Measurements from ENCODE around the gene AKIRIN1.
A peak's percentile ranks its signal among the peaks of the same experiment; 100 is the strongest.

The AKIRIN1 gene

GRCh38 chr1:38992412-38993111 is 1.5 kb downstream of the AKIRIN1 start:
- Mint-ChIP-seq H3K9me3 (no peaks in the 10 kb centered on the region), H3K36me3 (ENCODE audit: low read depth) (peaks cover 37% of the 10 kb centered on the region), H3K4me1 (peaks cover 55% of the 10 kb centered on the region), H3K27me3 (ENCODE audit: low read depth, poor library complexity) (no peaks in the 10 kb centered on the region), H3K4me3 (peak overlapping the region; percentile 95), H3K27ac (peak overlapping the region; percentile 11)
- DNase-seq = no peak
- no peak for TF ChIP-seq CTCF (IDR thresholded peaks at IDR 0.05)

- Mint-ChIP-seq H3K27me3 (ENCODE audit: low read depth, poor library complexity) (no peaks in the 10 kb centered on the region), H3K9me3 (no peaks in the 10 kb centered on the region), H3K36me3 (ENCODE audit: low read depth) (peaks cover 50% of the 10 kb centered on the region), H3K4me1 (peaks cover 59% of the 10 kb centered on the region), H3K4me3 (no peak overlapping the region), H3K27ac (no peak overlapping the region)
- TF ChIP-seq CTCF (IDR thresholded peaks at IDR 0.05) = no peak
- DNase-seq = no peak
Measured at GRCh38 chr1:38994196-38994595, 3.1 kb downstream of the AKIRIN1 start.

- DNase-seq = no peak
- Mint-ChIP-seq H3K27ac (peak overlapping the region; percentile 76), H3K27me3 (ENCODE audit: low read depth, poor library complexity) (no peaks in the 10 kb centered on the region), H3K4me3 (peak overlapping the region; percentile 16), H3K4me1 (peaks cover 41% of the 10 kb centered on the region), H3K36me3 (ENCODE audit: low read depth) (peaks cover 74% of the 10 kb centered on the region), H3K9me3 (no peaks in the 10 kb centered on the region)
- no peak for TF ChIP-seq CTCF (IDR thresholded peaks at IDR 0.05)
Measured at GRCh38 chr1:38997034-38997900, 6.2 kb downstream of the AKIRIN1 start.

GRCh38 chr1:38997901-38998190 is 6.8 kb downstream of the AKIRIN1 start:
- Mint-ChIP-seq H3K27me3 (ENCODE audit: low read depth, poor library complexity) (no peaks in the 10 kb centered on the region), H3K9me3 (no peaks in the 10 kb centered on the region), H3K4me3 (no peak overlapping the region), H3K36me3 (ENCODE audit: low read depth) (peaks cover 76% of the 10 kb centered on the region), H3K27ac (peak overlapping the region; percentile 27), H3K4me1 (peaks cover 36% of the 10 kb centered on the region)
- no peak for TF ChIP-seq CTCF (IDR thresholded peaks at IDR 0.05)
- no peak for DNase-seq

GRCh38 chr1:39001516-39002421 is 10.7 kb downstream of the AKIRIN1 start:
- Mint-ChIP-seq H3K4me1 (peaks cover 14% of the 10 kb centered on the region), H3K36me3 (ENCODE audit: low read depth) (peaks cover 78% of the 10 kb centered on the region), H3K27me3 (ENCODE audit: low read depth, poor library complexity) (no peaks in the 10 kb centered on the region), H3K27ac (peak overlapping the region; percentile 36), H3K9me3 (no peaks in the 10 kb centered on the region), H3K4me3 (no peak overlapping the region)
- TF ChIP-seq CTCF (IDR thresholded peaks at IDR 0.05) = no peak
- DNase-seq = no peak

Measured in nephron progenitor cell (in vitro differentiated cells).